Measurements from ENCODE around the gene HOTAIR.

Gene HOTAIR

GRCh38 chr12:54002915-54003389 is 28.2 kb upstream of the HOTAIR start:
- ATAC-seq = no peak
- no peak for TF ChIP-seq ZFP3 (CRISPR knock-in tag; IDR thresholded peaks at IDR 0.05)
- no peak for TF ChIP-seq ZNF565 (CRISPR knock-in tag; conservative IDR thresholded peaks at IDR 0.05; ENCODE audit: low read depth)
- no peak for TF ChIP-seq ZNF70 (CRISPR knock-in tag; IDR thresholded peaks at IDR 0.05)
- no peak for TF ChIP-seq CSDC2 (CRISPR knock-in tag; IDR thresholded peaks at IDR 0.05)
- no peak for TF ChIP-seq ZNF8 (CRISPR knock-in tag; IDR thresholded peaks at IDR 0.05)
- no peak for TF ChIP-seq ZC3H10 (CRISPR knock-in tag; IDR thresholded peaks at IDR 0.05)
- no peak for TF ChIP-seq PPARA (CRISPR knock-in tag; IDR thresholded peaks at IDR 0.05; ENCODE audit: borderline replicate concordance)
- no peak for TF ChIP-seq ISL1 (CRISPR knock-in tag; IDR thresholded peaks at IDR 0.05)
- TF ChIP-seq BACH2 (CRISPR knock-in tag; IDR thresholded peaks at IDR 0.05; ENCODE audit: borderline replicate concordance) = no peak
- TF ChIP-seq ZFP30 (CRISPR knock-in tag; IDR thresholded peaks at IDR 0.05) = no peak
- no peak for TF ChIP-seq ARNTL (CRISPR knock-in tag; IDR thresholded peaks at IDR 0.05; ENCODE audit: borderline replicate concordance, low read depth)
- TF ChIP-seq, protein P1, sequence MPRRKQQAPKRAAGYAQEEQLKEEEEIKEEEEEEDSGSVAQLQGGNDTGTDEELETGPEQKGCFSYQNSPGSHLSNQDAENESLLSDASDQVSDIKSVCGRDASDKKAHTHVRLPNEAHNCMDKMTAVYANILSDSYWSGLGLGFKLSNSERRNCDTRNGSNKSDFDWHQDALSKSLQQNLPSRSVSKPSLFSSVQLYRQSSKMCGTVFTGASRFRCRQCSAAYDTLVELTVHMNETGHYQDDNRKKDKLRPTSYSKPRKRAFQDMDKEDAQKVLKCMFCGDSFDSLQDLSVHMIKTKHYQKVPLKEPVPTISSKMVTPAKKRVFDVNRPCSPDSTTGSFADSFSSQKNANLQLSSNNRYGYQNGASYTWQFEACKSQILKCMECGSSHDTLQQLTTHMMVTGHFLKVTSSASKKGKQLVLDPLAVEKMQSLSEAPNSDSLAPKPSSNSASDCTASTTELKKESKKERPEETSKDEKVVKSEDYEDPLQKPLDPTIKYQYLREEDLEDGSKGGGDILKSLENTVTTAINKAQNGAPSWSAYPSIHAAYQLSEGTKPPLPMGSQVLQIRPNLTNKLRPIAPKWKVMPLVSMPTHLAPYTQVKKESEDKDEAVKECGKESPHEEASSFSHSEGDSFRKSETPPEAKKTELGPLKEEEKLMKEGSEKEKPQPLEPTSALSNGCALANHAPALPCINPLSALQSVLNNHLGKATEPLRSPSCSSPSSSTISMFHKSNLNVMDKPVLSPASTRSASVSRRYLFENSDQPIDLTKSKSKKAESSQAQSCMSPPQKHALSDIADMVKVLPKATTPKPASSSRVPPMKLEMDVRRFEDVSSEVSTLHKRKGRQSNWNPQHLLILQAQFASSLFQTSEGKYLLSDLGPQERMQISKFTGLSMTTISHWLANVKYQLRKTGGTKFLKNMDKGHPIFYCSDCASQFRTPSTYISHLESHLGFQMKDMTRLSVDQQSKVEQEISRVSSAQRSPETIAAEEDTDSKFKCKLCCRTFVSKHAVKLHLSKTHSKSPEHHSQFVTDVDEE (CRISPR knock-in tag; IDR thresholded peaks at IDR 0.05) = no peak
- TF ChIP-seq TOX (CRISPR knock-in tag; IDR thresholded peaks at IDR 0.05; ENCODE audit: borderline replicate concordance) = no peak
- TF ChIP-seq GLIS3 (CRISPR knock-in tag; IDR thresholded peaks at IDR 0.05) = no peak
- TF ChIP-seq CSRNP3 (CRISPR knock-in tag; IDR thresholded peaks at IDR 0.05) = no peak
- TF ChIP-seq OSR1 (CRISPR knock-in tag; IDR thresholded peaks at IDR 0.05) = no peak
- TF ChIP-seq TCF4 (CRISPR knock-in tag; IDR thresholded peaks at IDR 0.05; ENCODE audit: borderline replicate concordance) = no peak
- no peak for TF ChIP-seq POU6F1 (CRISPR knock-in tag; IDR thresholded peaks at IDR 0.05; ENCODE audit: borderline replicate concordance, low read depth)

- TF ChIP-seq ZFP30 (CRISPR knock-in tag; IDR thresholded peaks at IDR 0.05) (no peak), ZNF8 (CRISPR knock-in tag; IDR thresholded peaks at IDR 0.05) (no peak), TCF4 (CRISPR knock-in tag; IDR thresholded peaks at IDR 0.05; ENCODE audit: borderline replicate concordance) (no peak), CSDC2 (CRISPR knock-in tag; IDR thresholded peaks at IDR 0.05) (no peak), ZNF565 (CRISPR knock-in tag; conservative IDR thresholded peaks at IDR 0.05; ENCODE audit: low read depth) (no peak), ZNF70 (CRISPR knock-in tag; IDR thresholded peaks at IDR 0.05) (no peak), ZFP3 (CRISPR knock-in tag; IDR thresholded peaks at IDR 0.05) (no peak), POU6F1 (CRISPR knock-in tag; IDR thresholded peaks at IDR 0.05; ENCODE audit: borderline replicate concordance, low read depth) (no peak), PPARA (CRISPR knock-in tag; IDR thresholded peaks at IDR 0.05; ENCODE audit: borderline replicate concordance) (no peak)
- TF ChIP-seq, protein P2, sequence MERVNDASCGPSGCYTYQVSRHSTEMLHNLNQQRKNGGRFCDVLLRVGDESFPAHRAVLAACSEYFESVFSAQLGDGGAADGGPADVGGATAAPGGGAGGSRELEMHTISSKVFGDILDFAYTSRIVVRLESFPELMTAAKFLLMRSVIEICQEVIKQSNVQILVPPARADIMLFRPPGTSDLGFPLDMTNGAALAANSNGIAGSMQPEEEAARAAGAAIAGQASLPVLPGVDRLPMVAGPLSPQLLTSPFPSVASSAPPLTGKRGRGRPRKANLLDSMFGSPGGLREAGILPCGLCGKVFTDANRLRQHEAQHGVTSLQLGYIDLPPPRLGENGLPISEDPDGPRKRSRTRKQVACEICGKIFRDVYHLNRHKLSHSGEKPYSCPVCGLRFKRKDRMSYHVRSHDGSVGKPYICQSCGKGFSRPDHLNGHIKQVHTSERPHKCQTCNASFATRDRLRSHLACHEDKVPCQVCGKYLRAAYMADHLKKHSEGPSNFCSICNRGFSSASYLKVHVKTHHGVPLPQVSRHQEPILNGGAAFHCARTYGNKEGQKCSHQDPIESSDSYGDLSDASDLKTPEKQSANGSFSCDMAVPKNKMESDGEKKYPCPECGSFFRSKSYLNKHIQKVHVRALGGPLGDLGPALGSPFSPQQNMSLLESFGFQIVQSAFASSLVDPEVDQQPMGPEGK (CRISPR knock-in tag; IDR thresholded peaks at IDR 0.05; ENCODE audit: borderline replicate concordance) = no peak
- ATAC-seq = no peak
Measured at GRCh38 chr12:54002278-54002914, 27.6 kb upstream of the HOTAIR start.
